ENCODE data around the gene HELLS. TPM values are rescaled to one million over a fixed set of nuclear protein-coding genes. Genes with fewer than 3 reads are reported as not detected.

HELLS gene
- total and polyA plus RNA-seq, 2 donors (not counting 3 experiments of a cell fraction or from before 2014, with no cell fraction given): 24.7 to 85.5 TPM

DNA sequence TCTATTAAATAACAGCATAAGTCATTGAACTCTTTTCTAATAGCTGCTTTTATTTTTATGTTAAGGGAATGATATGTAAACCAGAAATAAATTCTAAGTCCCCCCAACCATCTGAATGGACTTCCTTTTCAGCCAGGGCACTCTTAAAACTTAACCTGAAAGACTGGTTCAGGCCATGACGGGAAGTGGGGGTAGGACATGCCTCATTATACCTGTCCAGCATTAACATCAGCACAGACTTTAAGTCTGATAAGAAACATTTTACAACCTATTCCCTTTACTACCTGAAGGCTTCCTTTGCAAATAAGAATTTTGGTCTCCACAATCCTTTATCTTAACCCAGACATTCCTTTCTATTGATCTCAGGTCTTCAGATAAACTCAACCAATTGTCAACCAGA, 81.9 kb downstream of the HELLS start:
- DNase-seq (ENCODE audit: low read depth, low spot score) (no peak), FAIRE-seq (no peak)
- dilution Hi-C loops (cut with MboI; ENCODE audit: extremely low pct_ligation_motif_present, low sequenced_read_pairs): no loop called here
- no TSS peak for BruUV-seq (replicated peaks)
- no peak overlapping the region for H3K4me3 ChIP-seq (replicated peaks in 1 of 3; ENCODE audit: insufficient read depth in 1 of 3, low read depth in 1 of 3, low read length in 3 of 3)
- no peak overlapping the region for H3K4me2 ChIP-seq (ENCODE audit: insufficient read depth, low read length)
- no peak for TF ChIP-seq POLR2A (IDR thresholded peaks at IDR 0.05; ENCODE audit: low read depth, low read length)
- no peak for TF ChIP-seq FOS (IDR thresholded peaks at IDR 0.05; ENCODE audit: borderline replicate concordance, insufficient read depth, low read length)
- TF ChIP-seq EZH2 (IDR thresholded peaks at IDR 0.05; ENCODE audit: borderline replicate concordance, low read depth, low read length, severe bottlenecking): no peak
- intact Hi-C loops (cut with micrococcal nuclease): no loop called here
- H3K79me2 ChIP-seq (ENCODE audit: control insufficient read depth, insufficient read depth, low read length): no peaks in the 10 kb centered on the region
- POLR2A ChIA-PET: no interaction called here
- no peaks in the 10 kb centered on the region for H4K20me1 ChIP-seq (replicated peaks; ENCODE audit: control insufficient read depth, extremely low read depth, insufficient read depth, low read length)
- no peaks in the 10 kb centered on the region for H3K36me3 ChIP-seq (ENCODE audit: control insufficient read depth in 2 of 2, extremely low read depth in 1 of 2, insufficient read depth in 2 of 2, low read length in 2 of 2)
- H3K4me1 ChIP-seq (ENCODE audit: control insufficient read depth, extremely low read depth, insufficient read depth, low read length): no peaks in the 10 kb centered on the region
- H3K9me1 ChIP-seq (replicated peaks; ENCODE audit: control insufficient read depth, extremely low read depth, insufficient read depth, low read length): no peaks in the 10 kb centered on the region
- H3K27me3 ChIP-seq (ENCODE audit: control insufficient read depth in 2 of 2, insufficient read depth in 2 of 2, low read length in 2 of 2): peaks cover 0 to 4% of the 10 kb centered on the region in 2 experiments
- CTCF ChIA-PET: interaction anchor here (1.2 kb wide), 1 partner anchor 14 kb away, joined by 3 read pairs; no protein-coding TSS in a partner anchor
- no peak overlapping the region for H3K27ac ChIP-seq (ENCODE audit: insufficient read depth, low read depth, low read length)
- no peak overlapping the region for H2AFZ ChIP-seq (ENCODE audit: low read depth, low read length)
- H3K9me3 ChIP-seq (replicated peaks; ENCODE audit: control insufficient read depth, insufficient read depth, low read length): no peaks in the 10 kb centered on the region
- H3K9ac ChIP-seq (replicated peaks; ENCODE audit: extremely low read depth, insufficient read depth, low read length): no peak overlapping the region

- ChIA-PET CTCF (interaction anchor here (1.1 to 1.7 kb wide), 4 partner anchors 11 to 1026 kb away, joined by 3 to 10 read pairs (median 4); partner anchors contain the start of gene ALDH18A1), POLR2A (no interaction called here)
- peak; percentile 78 for FAIRE-seq
- H3K4me2 ChIP-seq (ENCODE audit: insufficient read depth, low read length): no peak overlapping the region
- no peaks in the 10 kb centered on the region for H3K9me3 ChIP-seq (replicated peaks; ENCODE audit: control insufficient read depth, insufficient read depth, low read length)
- no peak overlapping the region for H3K9ac ChIP-seq (replicated peaks; ENCODE audit: extremely low read depth, insufficient read depth, low read length)
- H2AFZ ChIP-seq (ENCODE audit: low read depth, low read length): no peak overlapping the region
- H4K20me1 ChIP-seq (replicated peaks; ENCODE audit: control insufficient read depth, extremely low read depth, insufficient read depth, low read length): no peaks in the 10 kb centered on the region
- peak; percentile 44 for DNase-seq (ENCODE audit: low read depth, low spot score)
- dilution Hi-C loops (cut with MboI; ENCODE audit: extremely low pct_ligation_motif_present, low sequenced_read_pairs): no loop called here
- H3K4me1 ChIP-seq (ENCODE audit: control insufficient read depth, extremely low read depth, insufficient read depth, low read length): no peaks in the 10 kb centered on the region
- H3K4me3 ChIP-seq (replicated peaks in 1 of 3; ENCODE audit: insufficient read depth in 1 of 3, low read depth in 1 of 3, low read length in 3 of 3): no peak overlapping the region
- peaks cover 0 to 4% of the 10 kb centered on the region in 2 experiments for H3K27me3 ChIP-seq (ENCODE audit: control insufficient read depth in 2 of 2, insufficient read depth in 2 of 2, low read length in 2 of 2)
- H3K79me2 ChIP-seq (ENCODE audit: control insufficient read depth, insufficient read depth, low read length): no peaks in the 10 kb centered on the region
- H3K27ac ChIP-seq (ENCODE audit: insufficient read depth, low read depth, low read length): no peak overlapping the region
- TF ChIP-seq JUN (IDR thresholded peaks at IDR 0.05; ENCODE audit: borderline replicate concordance, insufficient read depth, insufficient read length, low read depth) (no peak), CTCF (IDR thresholded peaks at IDR 0.05; ENCODE audit: extremely low read depth in 1 of 2, insufficient read depth in 1 of 2, low read depth in 1 of 2, low read length in 2 of 2) (peak; percentile 18 to 39)
- intact Hi-C loops (cut with micrococcal nuclease): loop anchor here (1.0 to 5.0 kb wide), 3 partner anchors 502 to 733 kb away; no protein-coding TSS in a partner anchor
- no peaks in the 10 kb centered on the region for H3K9me1 ChIP-seq (replicated peaks; ENCODE audit: control insufficient read depth, extremely low read depth, insufficient read depth, low read length)
- BruUV-seq (replicated peaks): no TSS peak
- H3K36me3 ChIP-seq (ENCODE audit: control insufficient read depth in 2 of 2, extremely low read depth in 1 of 2, insufficient read depth in 2 of 2, low read length in 2 of 2): no peaks in the 10 kb centered on the region
Measured at GRCh38 chr10:94630017-94630688, 84.6 kb downstream of the HELLS start.

Data from endothelial cell of umbilical vein (primary cell).